GM12801 (cell line): ENCODE results near the gene ARL15.

Experiments
- CTCF ChIP-seq: IDR thresholded peaks from one replicate; pipeline ENCODE4 v1.5.1; 2011; ENCODE audit warnings: control low read depth; ENCODE audit not compliant: insufficient read length; ENCODE audit errors: extremely low read depth

The ARL15 gene

GRCh38 chr5:53948598-53948997, 361.8 kb downstream of the ARL15 start:
- no peak for TF ChIP-seq CTCF

GRCh38 chr5:53946405-53947100, 363.8 kb downstream of the ARL15 start:
- TF ChIP-seq CTCF: no peak

- TF ChIP-seq CTCF: no peak
Observed at GRCh38 chr5:53944981-53945380, 365.4 kb downstream of the ARL15 start.

- no peak for TF ChIP-seq CTCF
Observed at GRCh38 chr5:53943938-53944337, 366.4 kb downstream of the ARL15 start.

GRCh38 chr5:53942724-53943123, 367.6 kb downstream of the ARL15 start:
- no peak for TF ChIP-seq CTCF

GRCh38 chr5:53940921-53941320, 369.5 kb downstream of the ARL15 start:
- no peak for TF ChIP-seq CTCF

- TF ChIP-seq CTCF: no peak
Observed at GRCh38 chr5:53937467-53937866, 372.9 kb downstream of the ARL15 start.
